Liver (tissue), 3 donors: ENCODE results near the gene UBTD2.

Experiments
- CTCF ChIP-seq: fragments of 150-350 bp; IDR thresholded peaks from 2 replicates; pipeline ENCODE4 v1.5.1; 2017; ENCODE audit warnings: improper control_type of control experiment, low read depth, low read length; ENCODE audit not compliant: missing input control
- EGR1 ChIP-seq, 2 donors: IDR thresholded peaks; 2 replicates each; pipeline ENCODE4 v1.6.1; 2016 to 2018; ENCODE audit warnings: antibody characterized with exemption in 2 of 2, low read depth in 2 of 2
- HNF4G ChIP-seq: IDR thresholded peaks from 2 replicates; pipeline ENCODE4 v1.6.1; 2016; ENCODE audit warnings: antibody characterized with exemption
- JUND ChIP-seq, 2 donors: IDR thresholded peaks; 2 replicates each; pipeline ENCODE4 v1.6.1; 2016; ENCODE audit warnings: antibody characterized with exemption in 2 of 2
- MAX ChIP-seq: IDR thresholded peaks from 2 replicates; pipeline ENCODE4 v1.6.1; 2016; ENCODE audit warnings: antibody characterized with exemption
- NR2F2 ChIP-seq: IDR thresholded peaks from 2 replicates; pipeline ENCODE4 v1.6.1; 2016; ENCODE audit warnings: antibody characterized with exemption
- RAD21 ChIP-seq, 2 donors: IDR thresholded peaks; 2 replicates each; pipeline ENCODE4 v1.6.1; 2016; ENCODE audit warnings: antibody characterized with exemption in 2 of 2, mild to moderate bottlenecking in 2 of 2
- REST ChIP-seq: IDR thresholded peaks from 2 replicates; pipeline ENCODE4 v1.6.1; 2016; ENCODE audit warnings: antibody characterized with exemption, mild to moderate bottlenecking
- RXRA ChIP-seq, 2 donors: IDR thresholded peaks; 2 replicates each; pipeline ENCODE4 v1.6.1; 2017 to 2018; ENCODE audit warnings: antibody characterized with exemption in 2 of 2, mild to moderate bottlenecking in 1 of 2
- SP1 ChIP-seq: IDR thresholded peaks from 2 replicates; pipeline ENCODE4 v1.6.1; 2018; ENCODE audit warnings: antibody characterized with exemption, mild to moderate bottlenecking
- TAF1 ChIP-seq: conservative IDR thresholded peaks from 2 replicates; pipeline ENCODE4 v1.6.1; 2016; ENCODE audit warnings: antibody characterized with exemption, mild to moderate bottlenecking
- YY1 ChIP-seq: IDR thresholded peaks from 2 replicates; pipeline ENCODE4 v1.6.1; 2016; ENCODE audit warnings: antibody characterized with exemption, mild to moderate bottlenecking
- donor health status: healthy.
- donor health status: healthy.

GRCh38 chr5:172311026-172311425 is 27.5 kb upstream of the UBTD2 start:
- TF ChIP-seq SP1 (no peak), CTCF (no peak), RXRA (IDR thresholded peaks at IDR 0.05) (no peak), REST (no peak), HNF4G (no peak), TAF1 (no peak), EGR1 (IDR thresholded peaks at IDR 0.05; ENCODE audit: low read depth in 2 of 2) (no peak), NR2F2 (no peak), YY1 (no peak), RAD21 (IDR thresholded peaks at IDR 0.05) (no peak), JUND (IDR thresholded peaks at IDR 0.05) (no peak), MAX (no peak)
